Measurements from ENCODE around the gene ITGAV. TPM values are rescaled to one million over a fixed set of nuclear protein-coding genes. Genes with fewer than 3 reads are reported as not detected.

Gene ITGAV
- total RNA-seq, 1 donor = 7.5 TPM

DNA sequence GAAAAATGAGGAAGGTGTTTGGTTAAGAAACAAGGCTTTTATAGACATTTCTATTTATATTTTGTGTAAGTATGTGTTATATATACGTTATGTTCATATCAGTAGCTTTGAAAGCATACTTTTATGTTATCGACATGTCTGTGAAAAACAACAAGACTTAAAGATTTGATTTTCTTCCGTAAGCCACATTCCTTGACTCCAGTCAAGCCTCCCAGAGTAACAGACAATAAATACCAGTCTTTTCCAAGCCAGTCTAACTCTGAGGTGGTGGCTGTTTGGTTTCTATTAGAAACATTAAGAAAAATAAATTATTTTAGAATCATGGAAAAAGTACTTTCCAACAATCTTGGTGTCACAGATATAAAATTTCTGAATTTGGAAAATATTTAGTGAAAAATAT lies 16.3 kb upstream of the ITGAV start:
- DNase-seq (ENCODE audit: low read depth in 2 of 3, low spot score in 2 of 3) = no peak

DNA sequence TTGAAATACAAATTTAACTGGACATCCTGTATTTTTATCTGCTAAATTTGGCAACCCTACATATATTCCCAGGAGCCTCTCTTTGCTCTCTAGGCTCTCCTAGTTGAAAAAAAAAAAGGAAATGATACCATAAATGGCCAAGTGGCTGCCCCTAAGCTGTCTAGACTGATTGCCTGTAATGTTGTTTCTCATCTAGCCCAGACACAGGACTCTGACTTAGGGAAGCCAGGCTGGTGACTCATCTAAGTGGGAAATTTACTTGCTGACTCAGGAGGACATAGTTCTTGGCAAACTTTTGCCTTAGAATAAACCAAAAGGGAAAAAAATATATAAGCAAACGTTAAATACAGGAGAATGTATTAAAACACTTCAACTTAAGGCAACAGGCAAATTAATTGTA lies 14.6 kb upstream of the ITGAV start:
- peak in 2 of 3 donors; percentile 75 to 76 for DNase-seq (ENCODE audit: low read depth in 2 of 3, low spot score in 2 of 3)

DNA sequence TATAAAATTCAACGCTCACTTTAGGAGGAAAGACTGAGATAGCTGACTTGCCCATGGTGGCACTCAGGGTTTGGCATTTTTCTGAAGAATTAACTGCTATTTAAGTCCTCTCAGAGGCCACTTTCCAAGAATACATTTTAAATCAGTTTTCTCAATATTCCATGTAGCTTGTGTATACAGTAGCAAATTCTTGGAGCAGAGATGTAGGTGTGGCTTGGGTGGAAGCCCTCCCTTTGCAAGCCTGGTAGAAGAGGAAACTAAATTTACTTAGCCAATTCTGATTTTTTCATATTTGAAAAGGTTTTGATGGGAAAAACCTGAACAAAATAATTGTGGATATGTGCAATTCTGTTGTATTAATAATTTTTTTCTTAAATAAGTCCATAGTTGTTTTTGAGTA lies 14.0 kb upstream of the ITGAV start:
- DNase-seq (ENCODE audit: low read depth in 2 of 3, low spot score in 2 of 3) = no peak

DNA sequence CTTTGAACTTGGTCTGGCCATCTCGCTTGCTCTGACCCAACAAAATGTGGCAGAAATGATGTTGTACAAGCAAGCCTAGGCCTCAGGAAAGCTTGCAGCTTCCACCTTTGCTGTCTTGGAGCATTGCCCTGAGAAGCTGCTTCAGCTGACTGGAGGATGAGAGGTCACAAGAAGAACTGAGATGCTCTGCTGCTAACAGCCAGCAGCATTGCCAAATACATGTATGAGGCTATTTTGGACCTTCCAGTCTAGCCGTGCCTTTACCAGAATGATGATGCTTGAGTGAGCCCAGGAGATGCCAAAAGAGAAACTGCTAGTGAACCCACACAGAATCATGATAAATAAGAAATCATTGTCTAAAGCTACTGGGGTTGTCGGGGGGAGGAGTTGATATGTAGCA lies 13.2 kb upstream of the ITGAV start:
- DNase-seq (ENCODE audit: low read depth in 2 of 3, low spot score in 2 of 3) = no peak

DNA sequence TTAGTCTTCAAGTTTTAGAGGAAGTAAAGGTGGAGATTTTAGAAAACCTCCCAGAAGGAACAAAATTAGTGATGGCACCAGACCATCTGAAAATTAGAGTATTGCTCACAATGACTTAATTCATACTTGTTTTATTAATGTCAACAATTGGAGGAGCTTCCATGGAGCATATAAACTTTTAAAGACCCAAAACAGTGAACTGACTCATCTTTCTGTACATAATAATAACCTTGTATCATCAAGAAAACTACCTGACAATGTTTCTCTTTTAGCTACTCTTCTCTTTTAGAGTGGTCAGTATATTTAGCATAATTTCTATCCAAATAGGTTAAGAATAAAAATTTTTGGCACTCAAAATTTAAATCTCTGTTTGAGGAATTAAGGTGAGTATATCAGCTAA lies 7.2 kb upstream of the ITGAV start:
- no peak for DNase-seq (ENCODE audit: low read depth in 2 of 3, low spot score in 2 of 3)

DNA sequence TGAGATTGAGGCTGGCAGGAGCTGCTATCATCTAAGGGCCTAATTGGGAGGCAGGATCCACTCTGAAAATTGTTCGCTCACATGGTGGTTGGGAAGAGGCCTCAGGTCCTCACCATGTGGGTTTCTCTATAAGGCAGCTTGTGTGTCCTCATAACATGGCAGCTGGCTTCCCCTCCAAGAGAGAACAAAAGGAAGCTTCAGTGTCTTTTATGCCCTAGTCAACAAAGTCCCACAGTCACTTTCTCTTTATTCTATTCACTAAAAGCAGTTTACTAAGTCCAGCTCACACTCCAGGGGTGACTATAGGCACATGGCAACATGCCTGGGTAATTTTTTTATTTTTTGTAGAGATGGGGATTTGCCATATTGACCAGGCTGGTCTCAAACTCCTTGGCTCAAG lies 5.8 kb upstream of the ITGAV start:
- DNase-seq (ENCODE audit: low read depth in 2 of 3, low spot score in 2 of 3) = no peak

DNA sequence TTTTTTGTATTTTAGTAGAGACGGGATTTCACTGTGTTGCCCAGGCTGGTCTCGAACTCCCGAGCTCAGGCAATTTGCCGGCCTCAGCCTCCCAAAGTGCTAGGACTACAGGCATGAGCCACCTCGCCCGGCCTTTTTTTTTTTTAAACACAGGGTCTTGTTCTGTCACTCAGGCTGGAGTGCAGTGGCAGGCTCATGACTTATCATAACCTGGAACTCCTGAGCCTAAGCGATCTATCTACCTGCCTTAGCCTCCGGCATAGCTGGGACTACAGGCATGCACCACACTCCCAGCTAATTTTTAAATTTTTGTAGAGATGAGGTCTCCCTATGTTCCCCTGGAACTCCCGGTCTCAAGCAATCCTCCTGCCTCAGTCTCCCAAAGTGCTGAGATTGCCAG lies 1.4 kb upstream of the ITGAV start:
- DNase-seq (ENCODE audit: low read depth in 2 of 3, low spot score in 2 of 3) = no peak

DNA sequence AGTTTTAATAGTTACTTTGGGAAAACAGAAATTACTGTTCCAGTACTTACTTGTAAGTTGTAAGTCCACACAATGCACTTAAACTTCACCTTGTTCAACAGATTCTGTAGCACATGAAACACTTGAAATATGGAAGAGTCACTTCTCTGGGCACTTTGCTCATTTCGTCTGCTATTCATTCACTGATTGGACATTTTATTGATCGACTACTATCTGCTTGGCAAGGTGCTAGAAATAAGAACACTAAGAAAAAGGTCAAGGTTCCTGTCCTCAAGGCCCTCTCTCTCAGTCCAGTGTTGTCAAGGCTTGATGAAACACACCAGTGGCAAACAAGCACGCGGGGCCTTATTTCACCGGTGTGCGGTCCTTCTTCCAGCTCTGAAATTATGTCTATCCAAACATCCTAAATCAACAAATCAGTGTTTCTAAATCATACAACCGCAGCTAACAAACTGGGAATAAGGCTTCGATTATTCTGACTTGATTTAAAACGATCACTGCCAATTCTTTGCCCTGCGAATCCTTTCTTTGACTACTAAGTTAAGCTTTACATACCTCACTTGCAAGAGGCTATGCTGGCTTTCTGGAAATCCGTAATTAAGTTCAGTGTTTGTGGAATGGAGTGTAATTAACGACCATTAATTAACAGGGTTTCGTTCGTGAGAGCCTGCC lies 780 bp upstream of the ITGAV start:
- DNase-seq (ENCODE audit: low read depth in 2 of 3, low spot score in 2 of 3) = no peak

DNA sequence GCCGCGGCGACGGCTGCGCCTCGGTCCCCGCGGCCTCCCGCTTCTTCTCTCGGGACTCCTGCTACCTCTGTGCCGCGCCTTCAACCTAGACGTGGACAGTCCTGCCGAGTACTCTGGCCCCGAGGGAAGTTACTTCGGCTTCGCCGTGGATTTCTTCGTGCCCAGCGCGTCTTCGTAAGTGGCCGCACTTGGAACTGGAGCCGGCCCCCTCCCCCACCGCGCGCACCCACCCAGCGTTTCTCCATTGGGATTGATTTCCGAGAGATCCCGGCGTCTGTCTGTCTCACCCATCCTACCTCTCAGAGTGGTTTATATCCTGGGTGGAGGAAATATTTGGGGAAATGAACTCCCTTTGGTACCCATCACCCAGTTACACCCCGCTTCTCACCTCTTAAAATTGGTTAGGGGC lies 498 bp downstream of the ITGAV start:
- DNase-seq (ENCODE audit: low read depth in 2 of 3, low spot score in 2 of 3) = no peak

DNA sequence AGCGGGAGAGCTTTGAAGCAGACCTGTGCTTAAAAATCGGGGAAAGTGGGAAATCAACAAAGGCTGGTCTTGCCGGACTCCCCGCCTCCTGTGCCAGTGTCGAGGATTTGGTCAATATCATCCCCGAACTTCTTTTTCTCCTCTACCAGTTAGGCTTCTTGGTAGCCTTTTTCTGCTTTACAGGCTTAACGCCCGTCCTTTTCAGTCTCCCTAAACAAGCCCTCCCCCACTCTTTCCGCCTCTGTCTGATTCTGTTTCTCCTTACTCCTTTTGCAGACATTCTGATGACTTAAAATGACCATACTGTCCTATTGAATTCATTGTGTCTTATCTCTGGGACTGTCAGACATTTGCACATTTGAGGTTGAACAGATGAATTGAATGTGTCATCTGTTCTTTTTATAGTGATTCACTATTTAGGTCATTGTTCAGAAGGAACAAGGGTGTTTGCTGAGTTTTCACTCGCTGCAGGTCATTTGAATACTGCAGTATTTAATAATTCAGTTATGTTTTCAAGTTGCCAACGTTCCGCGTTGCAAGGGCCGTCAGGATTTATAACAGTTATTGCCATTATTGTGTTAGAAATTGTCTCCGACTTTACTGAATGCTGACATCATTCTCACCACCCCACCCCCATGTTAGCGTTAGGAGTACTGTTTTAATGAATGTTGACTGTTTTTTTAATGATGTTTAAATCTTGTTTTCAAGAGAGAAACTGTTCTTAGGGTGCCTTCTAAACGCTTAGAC lies 1.1 kb downstream of the ITGAV start:
- peak in 2 of 3 donors; percentile 22 to 55 for DNase-seq (ENCODE audit: low read depth in 2 of 3, low spot score in 2 of 3)

DNA sequence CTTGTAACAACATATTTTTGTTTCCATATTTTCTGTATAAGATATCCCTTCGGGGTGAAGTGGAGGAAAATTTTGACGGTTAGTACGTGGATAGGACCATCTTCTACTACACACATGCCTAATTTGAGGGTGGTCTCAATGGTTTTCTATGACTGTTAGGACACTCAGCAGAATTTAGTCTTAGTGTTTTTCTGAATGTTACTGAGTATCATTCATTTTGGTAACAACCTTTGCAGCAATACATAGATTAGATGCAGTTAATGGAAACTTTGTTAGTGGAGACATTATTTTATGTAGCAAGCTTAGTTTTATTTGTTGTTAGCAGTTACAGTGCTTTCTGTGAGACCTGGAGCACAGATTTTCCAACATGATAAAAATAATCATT lies 1.6 kb downstream of the ITGAV start:
- no peak for DNase-seq (ENCODE audit: low read depth in 2 of 3, low spot score in 2 of 3)

DNA sequence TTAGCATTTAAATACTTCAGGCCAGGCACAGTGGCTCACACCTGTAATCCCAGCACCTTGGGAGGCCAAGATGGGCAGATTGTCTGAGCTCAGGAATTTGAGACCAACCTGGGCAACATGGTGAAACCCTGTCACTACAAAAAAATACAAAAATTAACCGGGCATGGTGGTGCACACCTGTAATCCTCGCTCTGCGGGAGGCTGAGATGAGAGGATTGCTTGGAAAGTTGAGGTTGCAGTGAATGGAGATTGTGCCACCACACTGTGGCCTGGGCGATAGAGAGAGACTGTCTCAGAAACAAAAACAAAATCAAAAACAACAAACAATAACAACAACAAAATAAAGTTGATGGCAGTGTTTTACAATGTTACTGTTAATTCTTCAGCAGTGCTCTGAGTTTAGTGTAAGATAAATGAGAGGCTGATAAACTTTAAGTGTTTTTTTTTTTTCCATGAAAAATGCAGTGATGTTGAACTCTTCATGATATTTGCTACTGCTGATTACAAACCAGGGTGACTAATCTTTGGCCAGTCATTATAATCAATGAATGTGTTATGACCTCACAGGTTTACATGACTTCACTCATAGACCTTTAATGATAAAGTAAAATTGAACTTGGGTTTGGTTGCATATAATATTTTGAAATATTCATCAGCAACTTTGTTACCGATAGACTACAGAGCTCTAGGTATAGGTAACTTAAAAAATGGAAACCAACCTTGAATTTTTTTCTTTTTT lies 2.5 kb downstream of the ITGAV start:
- no peak for DNase-seq (ENCODE audit: low read depth in 2 of 3, low spot score in 2 of 3)

DNA sequence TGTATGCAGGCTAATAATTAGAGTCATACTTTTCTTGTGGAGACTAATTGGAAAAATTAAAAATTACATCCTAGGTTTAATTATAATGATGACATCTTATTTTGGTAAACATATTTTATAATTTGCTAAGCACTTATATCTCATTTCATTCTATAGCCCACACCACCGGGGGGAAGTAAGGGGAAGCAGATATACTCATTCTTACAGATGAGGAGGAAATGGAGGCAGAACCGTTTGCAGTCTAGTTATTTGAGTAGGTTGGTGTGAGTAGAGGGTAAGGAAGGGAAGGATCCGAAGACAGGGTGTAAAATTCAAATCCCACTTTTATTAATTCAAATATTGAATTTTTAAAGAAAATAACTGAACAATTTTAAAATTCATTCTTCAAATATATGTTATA lies 3.7 kb downstream of the ITGAV start:
- peak in 1 of 3 donors; percentile 12 for DNase-seq (ENCODE audit: low read depth in 2 of 3, low spot score in 2 of 3)

DNA sequence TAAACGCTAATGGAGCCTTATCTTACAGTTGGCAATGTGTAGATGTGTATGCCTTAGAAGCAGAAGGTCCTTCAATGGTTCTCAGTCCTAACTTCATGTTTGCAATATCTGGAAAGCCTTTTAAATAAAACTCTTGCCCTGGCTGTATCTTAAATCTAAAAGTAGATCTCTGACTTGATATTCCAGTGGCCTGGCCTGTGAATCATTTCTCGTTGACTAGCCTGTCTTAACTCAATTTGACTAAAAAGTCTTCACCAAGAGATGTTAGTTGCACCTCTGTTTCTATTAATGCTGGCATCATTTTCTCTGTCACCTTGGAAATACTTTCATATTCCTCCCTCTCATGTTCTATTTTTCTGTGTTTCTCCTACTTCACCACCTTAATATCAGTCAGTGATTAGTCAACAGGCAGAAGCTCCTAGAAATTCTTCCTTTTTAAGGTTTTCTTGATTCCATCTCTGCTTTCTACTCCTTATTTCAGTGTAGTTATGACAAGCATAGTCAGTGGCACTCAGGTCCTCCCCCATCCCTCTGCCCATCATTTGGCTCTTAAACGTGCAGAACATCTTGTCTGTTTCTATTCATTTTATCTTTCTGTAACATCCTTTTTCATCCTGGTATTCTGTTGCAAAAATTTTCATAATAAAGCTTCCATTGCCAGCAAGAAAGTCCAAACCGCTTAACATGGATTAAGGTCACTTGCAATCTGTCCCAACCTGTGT lies 4.3 kb downstream of the ITGAV start:
- no peak for DNase-seq (ENCODE audit: low read depth in 2 of 3, low spot score in 2 of 3)

DNA sequence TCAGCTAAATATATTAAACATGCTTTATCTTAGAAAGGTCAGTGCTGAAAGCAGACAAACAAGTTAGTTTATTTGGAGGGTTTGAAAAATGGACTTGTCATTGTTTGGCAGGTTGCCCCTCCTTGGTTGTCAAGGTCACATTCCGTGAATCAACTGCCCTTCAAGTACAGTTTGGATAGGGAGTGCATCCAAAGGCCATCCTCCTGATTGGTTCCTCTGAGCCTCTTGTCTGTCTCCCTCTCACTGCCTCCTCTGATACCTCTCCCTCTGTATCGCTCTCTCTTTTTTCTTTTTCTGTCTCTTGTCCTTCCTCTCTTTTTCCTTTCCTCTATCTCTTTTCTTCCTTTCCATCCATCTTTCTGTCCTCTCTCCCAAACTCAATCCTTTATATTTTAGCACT lies 5.4 kb downstream of the ITGAV start:
- no peak for DNase-seq (ENCODE audit: low read depth in 2 of 3, low spot score in 2 of 3)

DNA sequence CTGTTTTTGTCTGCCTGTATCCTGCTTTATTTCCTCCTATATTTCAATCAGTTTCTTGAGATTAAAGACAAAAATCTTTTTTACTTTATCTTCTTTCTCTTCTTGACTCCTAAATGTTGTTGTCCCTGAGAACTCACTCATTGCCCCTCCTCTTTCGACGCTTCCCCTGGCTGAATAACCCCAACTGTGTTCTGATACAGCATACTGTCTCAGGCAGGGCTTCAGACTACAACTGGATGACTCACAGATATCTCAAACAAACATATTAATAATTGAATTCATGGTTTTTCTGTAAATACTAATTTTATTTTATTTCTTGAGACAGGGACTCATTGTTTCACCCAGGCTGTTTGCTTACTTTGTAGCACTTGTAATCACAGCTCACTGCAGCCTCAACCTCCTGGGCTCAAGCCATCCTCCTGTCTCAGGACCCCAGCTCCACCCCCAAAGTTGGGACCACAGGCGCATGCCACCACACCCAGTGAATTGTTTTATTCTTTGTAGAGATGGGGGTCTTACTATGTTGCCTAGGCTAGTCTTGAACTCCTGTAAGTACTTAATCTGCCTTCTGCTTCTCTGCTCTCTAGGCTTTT lies 9.4 kb downstream of the ITGAV start:
- DNase-seq (ENCODE audit: low read depth in 2 of 3, low spot score in 2 of 3) = no peak

DNA sequence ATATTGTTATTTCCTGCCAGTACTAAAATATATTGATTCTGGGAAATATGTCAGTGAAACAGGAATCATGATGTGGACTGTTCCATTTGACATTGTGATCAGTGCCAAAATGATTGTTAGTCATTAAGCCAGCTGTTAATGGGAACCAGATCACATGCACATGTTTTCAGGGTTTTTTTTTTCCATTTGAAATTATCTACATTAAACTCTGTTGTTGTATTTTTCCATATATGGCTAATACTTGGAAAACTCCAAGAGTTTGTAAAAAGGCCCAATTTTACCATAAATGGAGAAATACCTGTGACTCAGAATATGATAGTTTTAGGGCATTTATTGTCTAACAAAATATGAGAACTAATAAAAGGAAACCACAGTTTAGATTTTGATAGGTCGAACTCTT lies 13.4 kb downstream of the ITGAV start:
- no peak for DNase-seq (ENCODE audit: low read depth in 2 of 3, low spot score in 2 of 3)

DNA sequence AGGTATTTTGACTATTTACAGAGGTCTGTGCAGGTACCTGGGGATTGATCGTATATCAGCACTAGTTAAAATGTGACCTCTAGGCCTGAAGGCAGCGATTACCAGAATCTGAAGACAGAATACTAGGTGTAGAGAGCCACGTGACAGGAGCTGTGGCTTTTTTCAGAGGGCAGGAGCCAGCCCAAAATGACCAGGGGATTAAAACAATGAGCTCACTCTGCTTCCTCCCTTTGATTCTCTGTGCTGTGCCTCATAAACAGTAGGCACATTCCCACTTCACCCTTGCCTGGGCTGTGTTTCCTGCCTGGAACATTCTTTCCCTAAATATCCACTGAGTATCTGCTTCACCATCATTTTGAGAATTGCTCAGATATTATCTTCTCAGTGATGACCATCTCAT lies 15.2 kb downstream of the ITGAV start:
- no peak for DNase-seq (ENCODE audit: low read depth in 2 of 3, low spot score in 2 of 3)

DNA sequence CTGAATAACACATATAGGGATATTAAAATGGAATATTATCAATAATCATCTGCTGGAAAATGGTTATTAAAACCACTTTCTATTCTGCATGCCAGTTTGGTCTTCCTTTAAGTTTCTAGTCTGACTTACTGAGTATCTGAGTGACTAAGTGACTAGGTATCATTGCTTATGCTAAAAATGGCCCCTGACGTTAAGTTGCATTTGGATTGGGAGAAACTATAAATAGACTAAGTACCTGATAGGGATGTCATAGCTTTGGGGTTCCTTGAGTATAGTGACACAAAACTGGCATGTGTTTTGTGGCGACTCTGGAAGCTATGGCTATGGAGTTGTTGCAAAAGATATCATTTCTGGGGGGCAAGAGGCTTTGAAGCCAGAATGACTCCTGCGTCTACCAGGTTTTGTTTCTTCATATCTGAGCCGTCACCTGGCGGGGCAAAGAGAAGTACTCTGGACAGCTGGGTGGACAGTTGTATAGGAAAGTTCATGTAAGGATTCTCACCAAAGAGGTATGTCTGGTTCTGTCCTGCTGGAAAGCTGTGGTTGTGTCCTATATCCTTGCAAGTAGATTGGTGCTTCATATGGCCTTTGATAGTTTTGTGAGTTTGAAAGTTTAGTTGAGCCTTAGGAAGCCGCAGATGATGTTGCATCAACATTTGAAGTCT lies 17.9 kb downstream of the ITGAV start:
- DNase-seq (ENCODE audit: low read depth in 2 of 3, low spot score in 2 of 3) = no peak

DNA sequence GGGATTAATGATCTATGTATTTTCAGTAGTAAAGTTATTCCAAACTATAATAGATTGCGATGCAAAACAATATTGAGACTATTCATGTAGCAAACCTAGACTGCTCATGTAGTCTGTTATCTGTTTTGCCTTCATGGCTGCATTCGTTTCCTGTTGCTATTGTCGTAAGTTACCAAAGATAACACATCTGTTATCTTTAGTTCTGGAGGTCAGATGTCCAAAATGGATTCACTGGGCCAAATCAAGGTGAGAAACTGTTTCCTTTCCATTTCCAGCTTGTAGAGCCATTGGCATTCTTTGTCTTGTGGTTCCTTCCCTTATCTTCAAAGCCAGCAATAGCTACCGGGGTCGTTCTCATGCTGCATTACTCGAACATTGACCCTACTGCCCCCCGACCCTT lies 20.9 kb downstream of the ITGAV start:
- DNase-seq (ENCODE audit: low read depth in 2 of 3, low spot score in 2 of 3) = no peak

Measured in hematopoietic multipotent progenitor cell (in vitro differentiated cells).